Neuronal stem cell (in vitro differentiated cells): ENCODE measurements around the gene SPART.

ENCODE experiments used
- DNase-seq: peaks from one replicate; pipeline ENCODE4 v3.0.0-alpha.2; 2013; ENCODE audit warnings: low spot score
- H2AFZ ChIP-seq: one replicate; pipeline ENCODE4 v1.6.1; 2013; ENCODE audit warnings: mild to moderate bottlenecking, low read length, inconsistent platforms
- H2AK5ac ChIP-seq: 2 replicates; pipeline ENCODE4 v1.6.1; 2013; ENCODE audit warnings: low read depth, mild to moderate bottlenecking, inconsistent platforms, low read length, moderate library complexity, mixed read lengths
- H2BK120ac ChIP-seq: 2 replicates; pipeline ENCODE4 v1.6.1; 2013; ENCODE audit warnings: low read depth, mild to moderate bottlenecking, inconsistent platforms, low read length, moderate library complexity, mixed read lengths
- H2BK12ac ChIP-seq: one replicate; pipeline ENCODE4 v1.6.1; 2013; ENCODE audit warnings: low read length, inconsistent platforms
- H2BK15ac ChIP-seq: 2 replicates; pipeline ENCODE4 v1.6.1; 2013; ENCODE audit warnings: mild to moderate bottlenecking, low read length, inconsistent platforms, mixed read lengths
- H2BK5ac ChIP-seq: one replicate; pipeline ENCODE4 v1.6.1; 2013; ENCODE audit warnings: inconsistent platforms, mild to moderate bottlenecking, low read length, moderate library complexity
- H3K14ac ChIP-seq: one replicate; pipeline ENCODE4 v1.6.1; 2013; ENCODE audit warnings: low read length, inconsistent platforms
- H3K18ac ChIP-seq: 2 replicates; pipeline ENCODE4 v1.6.1; 2013; ENCODE audit warnings: low read length, inconsistent platforms
- H3K23ac ChIP-seq: 2 replicates; pipeline ENCODE4 v1.6.1; 2013; ENCODE audit warnings: low read depth, mild to moderate bottlenecking, mixed read lengths, low read length, inconsistent platforms; ENCODE audit not compliant: poor library complexity
- H3K27ac ChIP-seq: replicated peaks from 3 replicates; pipeline ENCODE4 v1.5.1; 2013; ENCODE audit warnings: low read length, inconsistent platforms
- H3K27me3 ChIP-seq, 3 experiments: 2 replicates each; pipeline ENCODE4 v1.6.1; 2013; ENCODE audit warnings: low read length in 3 of 3, mild to moderate bottlenecking in 2 of 3, inconsistent platforms in 1 of 3, low read depth in 1 of 3, mixed read lengths in 1 of 3, moderate library complexity in 1 of 3; ENCODE audit not compliant: control insufficient read depth in 3 of 3, insufficient read depth in 3 of 3
- H3K36me3 ChIP-seq, 2 donors: replicated peaks in 1 of 2; 2 replicates each; pipeline ENCODE4 v1.6.1; 2013; ENCODE audit warnings: low read length in 2 of 2; ENCODE audit not compliant: control insufficient read depth in 2 of 2, insufficient read depth in 2 of 2
- H3K4ac ChIP-seq: 2 replicates; pipeline ENCODE4 v1.6.1; 2013; ENCODE audit warnings: inconsistent platforms, mild to moderate bottlenecking, low read length, moderate library complexity
- H3K4me1 ChIP-seq, 2 donors: 1 replicate in 1 of 2; 2 replicates in 1 of 2; pipeline ENCODE4 v1.6.1; 2013; ENCODE audit warnings: low read length in 2 of 2, low read depth in 1 of 2; ENCODE audit not compliant: control insufficient read depth in 2 of 2, insufficient read depth in 1 of 2
- H3K4me2 ChIP-seq: one replicate; pipeline ENCODE4 v1.6.1; 2013; ENCODE audit warnings: mild to moderate bottlenecking, low read length, inconsistent platforms; ENCODE audit not compliant: insufficient read depth, poor library complexity, severe bottlenecking
- H3K4me3 ChIP-seq, 2 donors: 2 replicates each; pipeline ENCODE4 v1.5.1; 2013; ENCODE audit warnings: low read length in 2 of 2, mild to moderate bottlenecking in 2 of 2, inconsistent platforms in 1 of 2, moderate library complexity in 1 of 2
- H3K79me1 ChIP-seq: one replicate; pipeline ENCODE4 v1.6.1; 2013; ENCODE audit warnings: low read depth, mild to moderate bottlenecking, inconsistent platforms, low read length, moderate library complexity
- H3K9ac ChIP-seq: one replicate; pipeline ENCODE4 v1.6.1; 2013; ENCODE audit warnings: mild to moderate bottlenecking, low read depth, low read length, inconsistent platforms; ENCODE audit not compliant: poor library complexity
- H3K9me3 ChIP-seq, 2 donors: replicated peaks in 1 of 2; 2 replicates each; pipeline versions ENCODE3 to v1.6.1; 2013; ENCODE audit warnings: low read length in 2 of 2, mild to moderate bottlenecking in 2 of 2, inconsistent platforms in 1 of 2, low read depth in 1 of 2, mixed read lengths in 1 of 2, moderate library complexity in 1 of 2; ENCODE audit not compliant: control insufficient read depth in 2 of 2, insufficient read depth in 1 of 2
- H4K8ac ChIP-seq: one replicate; pipeline ENCODE4 v1.6.1; 2013; ENCODE audit warnings: low read depth, mild to moderate bottlenecking, inconsistent platforms, low read length, moderate library complexity
- H4K91ac ChIP-seq: one replicate; pipeline ENCODE4 v1.6.1; 2013; ENCODE audit warnings: low read length, low read depth, mild to moderate bottlenecking, inconsistent platforms; ENCODE audit not compliant: poor library complexity
- WGBS, 2 donors: extraction: QIAGEN DNeasy Blood & Tissue Kit; methylation state at CpG; one replicate each; pipeline ENCODE4 v1.1.7; 2013; ENCODE audit warnings: missing lambda C conversion rate in 2 of 2, mixed read lengths in 1 of 2; ENCODE audit not compliant: insufficient read length in 2 of 2, insufficient replicate concordance in 1 of 2; ENCODE audit errors: extremely low coverage in 2 of 2; 5-methylcytosine and 5-hydroxymethylcytosine counted together

The SPART gene

GRCh38 chr13:36297366-36298338 lies 48.5 kb downstream of the SPART start, which contains the start of gene CCDC169:
CCDC169 (minus strand) TSS chr13:36297814; CDS start chr13:36297719, 95 bp downstream.
- whole genome bisulfite sequencing, 2 donors: no CpG with 5 or more reads among the region's 53 CpGs
- Histone ChIP-seq H3K9me3 (no peaks in the 10 kb centered on the region), H3K18ac (peak within 1 kb of the TSS; percentile 92), H3K27me3 (no peaks in the 10 kb centered on the region), H3K4ac (no peak within 1 kb of the TSS), H3K23ac (peak within 1 kb of the TSS; percentile 75), H2BK12ac (peak within 1 kb of the TSS; percentile 97), H2BK15ac (peak within 1 kb of the TSS; percentile 56), H2BK120ac (no peak within 1 kb of the TSS), H3K4me1 (peaks cover 5 to 6% of the 10 kb centered on the region in 2 donors), H3K36me3 (peaks cover 0 to 23% of the 10 kb centered on the region in 2 donors), H3K79me1 (no peaks in the 10 kb centered on the region), H3K4me3 (peak within 1 kb of the TSS; percentile 44 to 80), H2AFZ (peak within 1 kb of the TSS; percentile 80), H3K4me2 (peak within 1 kb of the TSS; percentile 81), H4K91ac (no peak within 1 kb of the TSS), H2BK5ac (no peak within 1 kb of the TSS), H3K14ac (no peak within 1 kb of the TSS), H4K8ac (peak within 1 kb of the TSS; percentile 86), H3K27ac (peak within 1 kb of the TSS; percentile 86), H3K9ac (peak within 1 kb of the TSS; percentile 64), H2AK5ac (no peak within 1 kb of the TSS)
- DNase-seq: peak; percentile 65

DNA sequence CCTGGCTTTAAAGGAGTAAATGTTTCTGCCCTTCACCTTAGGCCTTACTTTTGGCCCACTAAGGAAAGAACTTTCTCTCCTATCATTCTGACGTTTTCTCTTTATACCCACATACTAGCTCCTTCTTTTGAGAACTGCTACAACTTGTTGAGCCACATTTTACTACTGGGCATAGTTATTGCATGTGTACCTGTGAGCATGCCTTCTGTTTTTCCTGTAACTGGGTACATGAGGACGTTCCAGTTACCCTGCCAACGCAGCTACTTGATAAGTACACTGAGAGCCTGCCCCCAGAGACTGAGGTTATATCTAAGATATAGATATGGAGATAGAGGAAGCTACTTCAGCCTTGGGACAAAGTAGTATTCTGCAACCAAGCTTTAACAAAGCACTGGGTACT lies 52.1 kb downstream of the SPART start:
- Histone ChIP-seq H3K4ac (no peak overlapping the region), H2BK120ac (no peak overlapping the region), H3K9me3 (peaks cover 4 to 9% of the 10 kb centered on the region in 2 donors), H3K9ac (no peak overlapping the region), H4K8ac (no peak overlapping the region), H3K27me3 (no peaks in the 10 kb centered on the region), H2BK5ac (no peak overlapping the region), H2AFZ (no peak overlapping the region), H3K36me3 (no peaks in the 10 kb centered on the region), H2AK5ac (no peak overlapping the region), H3K18ac (no peak overlapping the region), H3K4me1 (peaks cover under 1 to 4% of the 10 kb centered on the region in 2 donors), H4K91ac (no peak overlapping the region), H3K14ac (no peak overlapping the region), H3K79me1 (no peaks in the 10 kb centered on the region), H3K4me3 (no peak overlapping the region), H3K27ac (no peak overlapping the region), H3K23ac (no peak overlapping the region), H3K4me2 (no peak overlapping the region), H2BK15ac (no peak overlapping the region), H2BK12ac (no peak overlapping the region)
- no CpG with 5 or more reads among the region's 3 CpGs for WGBS, 2 donors
- DNase-seq: no peak

GRCh38 chr13:36293497-36293896 lies 52.7 kb downstream of the SPART start:
- Histone ChIP-seq H2BK120ac (no peak overlapping the region), H4K8ac (no peak overlapping the region), H3K79me1 (no peaks in the 10 kb centered on the region), H3K14ac (no peak overlapping the region), H3K4me1 (no peaks in the 10 kb centered on the region), H3K27me3 (no peaks in the 10 kb centered on the region), H3K23ac (no peak overlapping the region), H3K27ac (no peak overlapping the region), H3K36me3 (no peaks in the 10 kb centered on the region), H3K4ac (no peak overlapping the region), H3K4me2 (no peak overlapping the region), H2AK5ac (no peak overlapping the region), H2AFZ (no peak overlapping the region), H2BK5ac (no peak overlapping the region), H3K9me3 (peaks cover 4 to 10% of the 10 kb centered on the region in 2 donors), H3K18ac (no peak overlapping the region), H3K9ac (no peak overlapping the region), H2BK12ac (no peak overlapping the region), H3K4me3 (no peak overlapping the region), H2BK15ac (no peak overlapping the region), H4K91ac (no peak overlapping the region)
- DNase-seq: no peak
- no CpG with 5 or more reads among the region's 1 CpG for WGBS, 2 donors

DNA sequence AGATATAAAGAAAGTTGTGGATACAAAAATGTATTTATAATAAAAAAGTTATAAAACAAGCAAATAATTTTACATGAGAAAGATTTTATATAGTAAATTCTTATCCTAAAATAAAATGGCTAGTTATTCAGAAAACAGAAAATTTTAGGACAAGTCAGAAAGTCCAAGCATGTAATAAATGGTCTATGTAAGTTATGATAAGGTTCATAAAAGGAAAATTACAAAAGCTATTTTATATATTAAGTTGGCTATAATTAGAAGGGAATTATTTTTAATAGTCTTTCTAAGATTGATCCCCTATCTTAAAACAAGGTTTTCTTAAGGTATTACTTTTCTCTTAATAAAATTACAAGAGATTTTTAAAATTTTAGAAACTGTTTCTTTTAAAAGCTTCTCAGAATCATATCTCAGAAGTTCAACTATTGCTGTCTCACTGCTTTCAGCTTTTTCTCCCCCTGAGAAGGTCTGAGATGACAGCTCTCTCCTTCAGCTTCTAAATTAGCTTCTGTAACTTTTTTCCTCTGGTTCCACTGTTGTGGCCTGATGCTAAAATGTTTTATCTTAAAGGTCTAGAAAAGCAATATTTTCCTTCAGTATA lies 57.3 kb downstream of the SPART start:
- no peak overlapping the region for H2BK15ac ChIP-seq
- no peak overlapping the region for H2BK5ac ChIP-seq
- no peak overlapping the region for H3K4me2 ChIP-seq
- no peaks in the 10 kb centered on the region for H3K36me3 ChIP-seq
- no peak overlapping the region for H2BK12ac ChIP-seq
- no peaks in the 10 kb centered on the region for H3K4me1 ChIP-seq
- H3K27me3 ChIP-seq: no peaks in the 10 kb centered on the region
- DNase-seq: peak; percentile 9
- no peaks in the 10 kb centered on the region for H3K79me1 ChIP-seq
- no peak overlapping the region for H4K8ac ChIP-seq
- no peak overlapping the region for H3K4me3 ChIP-seq
- H3K4ac ChIP-seq: no peak overlapping the region
- H3K14ac ChIP-seq: no peak overlapping the region
- H3K23ac ChIP-seq: no peak overlapping the region
- peaks cover 4 to 13% of the 10 kb centered on the region in 2 donors for H3K9me3 ChIP-seq
- H3K27ac ChIP-seq: no peak overlapping the region
- no peak overlapping the region for H2AK5ac ChIP-seq
- H2AFZ ChIP-seq: no peak overlapping the region
- no peak overlapping the region for H2BK120ac ChIP-seq
- no peak overlapping the region for H3K9ac ChIP-seq
- no peak overlapping the region for H3K18ac ChIP-seq
- H4K91ac ChIP-seq: no peak overlapping the region
